CD4-positive, alpha-beta T cell treated with Interleukin-17A for 1 hour (primary cell): ENCODE measurements around the gene INO80C.

Experiments
- DNase-seq: peaks from one replicate; pipeline ENCODE4 v3.0.0-alpha.2; 2020

The INO80C gene

GRCh38 chr18:35485852-35486251, 11.9 kb downstream of the INO80C start:
- no peak for DNase-seq

- DNase-seq: no peak
Measured at GRCh38 chr18:35484034-35484433, 13.7 kb downstream of the INO80C start.

- DNase-seq: no peak
Measured at GRCh38 chr18:35481960-35482366, 15.8 kb downstream of the INO80C start.

GRCh38 chr18:35479911-35480586, 17.7 kb downstream of the INO80C start:
- DNase-seq: no peak

GRCh38 chr18:35478520-35479435, 19.0 kb downstream of the INO80C start:
- DNase-seq: no peak

GRCh38 chr18:35477974-35478373, 19.8 kb downstream of the INO80C start:
- DNase-seq: no peak

GRCh38 chr18:35477497-35477896, 20.3 kb downstream of the INO80C start:
- DNase-seq: no peak

- no peak for DNase-seq
Measured at GRCh38 chr18:35474884-35475283, 22.9 kb downstream of the INO80C start.

GRCh38 chr18:35473562-35473961, 24.2 kb downstream of the INO80C start:
- no peak for DNase-seq

- no peak for DNase-seq
Measured at GRCh38 chr18:35470435-35470834, 27.3 kb downstream of the INO80C start.

- DNase-seq: no peak
Measured at GRCh38 chr18:35469725-35470124, 28.0 kb downstream of the INO80C start.

- DNase-seq: no peak
Measured at GRCh38 chr18:35468711-35469110, 29.0 kb downstream of the INO80C start.

- DNase-seq: no peak
Measured at GRCh38 chr18:35467624-35468016, 30.1 kb downstream of the INO80C start.

GRCh38 chr18:35466815-35467623, 30.7 kb downstream of the INO80C start:
- no peak for DNase-seq

- no peak for DNase-seq
Measured at GRCh38 chr18:35466334-35466733, 31.4 kb downstream of the INO80C start.

- no peak for DNase-seq
Measured at GRCh38 chr18:35465329-35465728, 32.4 kb downstream of the INO80C start.

GRCh38 chr18:35464831-35465279, 32.9 kb downstream of the INO80C start:
- no peak for DNase-seq

GRCh38 chr18:35463827-35464226, 33.9 kb downstream of the INO80C start:
- DNase-seq: no peak

- DNase-seq: no peak
Measured at GRCh38 chr18:35463050-35463449, 34.7 kb downstream of the INO80C start.

GRCh38 chr18:35460736-35461161, 37.0 kb downstream of the INO80C start:
- no peak for DNase-seq

GRCh38 chr18:35459997-35460396, 37.8 kb downstream of the INO80C start:
- DNase-seq: no peak

GRCh38 chr18:35458677-35459441, 38.9 kb downstream of the INO80C start:
- DNase-seq: no peak
